ENCODE data around the gene FANK1. TPM values are rescaled to one million over a fixed set of nuclear protein-coding genes. Genes with fewer than 3 reads are reported as not detected.

FANK1 gene
- polyA plus RNA-seq, 4 donors = 8.0 to 11.0 (median 10.5) TPM

DNA sequence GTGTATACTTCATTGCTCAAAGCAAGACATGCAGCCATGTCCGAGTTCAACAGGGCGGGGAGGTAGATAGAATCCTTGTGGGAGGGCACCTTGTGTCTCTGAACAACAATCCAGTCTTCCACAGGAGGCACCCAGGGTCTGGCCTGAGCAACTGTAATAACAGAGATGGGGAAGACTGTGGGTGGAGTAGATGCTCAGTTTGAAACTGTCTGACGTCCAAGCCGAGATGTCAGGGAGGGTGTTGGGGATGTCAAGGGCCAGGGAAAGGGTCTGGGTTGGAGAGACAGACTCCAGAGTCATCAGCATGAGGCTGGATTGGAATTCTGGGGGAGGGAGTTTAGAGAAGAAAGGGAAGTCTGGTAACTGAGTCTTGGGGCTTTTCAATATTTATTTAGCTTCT is 88.0 kb downstream of the FANK1 start:
- DNase-seq (ENCODE audit: low read depth in 4 of 4, low spot score in 2 of 4) = no peak

DNA sequence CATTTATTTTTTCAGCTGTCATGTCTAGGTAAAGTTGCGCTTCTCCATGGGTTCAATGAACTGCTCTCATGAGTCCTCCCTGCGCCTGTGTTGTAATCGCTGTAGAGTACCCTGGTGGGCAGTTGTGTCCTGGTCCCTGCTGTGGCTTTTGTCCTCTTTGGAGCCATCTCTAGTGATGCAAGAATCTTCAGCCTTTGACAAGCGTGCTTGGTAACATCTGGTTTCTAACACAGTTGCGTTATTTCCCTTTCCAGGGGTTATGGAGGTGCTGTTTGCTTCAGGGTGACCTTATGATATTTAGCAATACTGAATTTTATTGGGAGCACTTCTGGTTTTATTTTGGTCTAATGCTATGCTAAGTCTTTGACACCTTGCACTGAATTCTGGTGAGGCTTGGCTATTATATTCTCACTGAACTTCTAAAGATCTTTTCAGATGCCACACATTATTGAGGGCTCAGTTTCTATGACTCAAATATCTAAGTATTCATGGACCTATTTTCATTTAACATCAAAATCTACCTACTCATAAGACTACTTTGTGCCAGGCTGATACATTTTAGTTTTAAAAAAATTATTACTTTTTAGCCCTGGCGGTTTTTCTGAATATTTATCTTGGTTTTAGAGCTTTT is 88.6 kb downstream of the FANK1 start:
- no peak for DNase-seq (ENCODE audit: low read depth in 4 of 4, low spot score in 2 of 4)

DNA sequence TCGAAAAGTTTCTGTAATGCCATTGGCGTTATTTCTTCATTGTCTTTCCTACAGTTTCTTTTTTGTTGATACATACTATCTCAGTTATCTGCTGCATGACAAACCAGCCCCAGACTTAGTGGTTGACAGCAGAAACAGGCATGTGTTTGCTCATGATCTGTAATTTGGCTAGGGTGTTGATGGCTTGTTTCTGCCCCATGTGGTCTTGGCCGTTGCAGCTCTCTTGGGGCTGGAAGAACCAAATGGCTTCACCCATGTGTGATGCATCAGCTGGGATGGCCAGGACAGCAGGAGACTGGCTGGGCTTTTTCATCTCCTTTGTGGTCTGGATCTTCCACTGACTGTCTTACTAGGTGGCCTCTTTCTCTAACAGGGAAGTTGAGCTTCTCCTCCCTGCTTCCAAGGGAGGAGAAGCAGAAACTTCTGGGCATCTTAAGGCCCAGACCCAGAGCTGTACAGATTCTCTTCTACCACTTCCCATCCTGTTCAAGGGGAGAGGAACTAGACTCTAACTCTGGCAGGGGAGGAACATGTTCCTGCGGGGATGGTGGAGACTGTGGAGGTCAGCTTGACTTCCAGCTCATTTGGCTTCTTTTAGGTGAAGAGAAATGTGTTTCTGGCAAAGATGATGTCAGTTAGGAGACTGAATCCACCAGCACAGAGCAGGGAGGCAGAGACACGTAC is 89.3 kb downstream of the FANK1 start:
- no peak for DNase-seq (ENCODE audit: low read depth in 4 of 4, low spot score in 2 of 4)

DNA sequence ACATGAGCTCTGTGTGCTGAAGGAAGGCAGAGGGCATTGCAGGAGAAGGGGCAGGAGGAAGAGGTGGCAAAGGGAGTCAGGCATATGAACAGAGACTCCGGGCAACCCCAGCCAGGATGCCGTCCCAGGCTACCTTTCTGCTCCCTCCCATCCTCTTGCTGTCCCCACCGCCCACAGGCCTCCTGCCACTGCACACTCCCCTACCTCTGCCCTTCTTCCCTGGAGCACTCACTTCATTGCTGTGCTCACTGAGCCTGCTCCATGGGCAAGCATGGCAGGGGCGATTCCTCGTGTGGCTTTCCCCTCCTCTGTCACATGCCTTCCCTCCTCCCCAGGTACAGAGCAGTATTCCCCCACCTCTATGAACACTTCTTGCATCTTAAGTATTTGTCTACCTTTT is 93.4 kb downstream of the FANK1 start:
- DNase-seq (ENCODE audit: low read depth in 4 of 4, low spot score in 2 of 4) = no peak

DNA sequence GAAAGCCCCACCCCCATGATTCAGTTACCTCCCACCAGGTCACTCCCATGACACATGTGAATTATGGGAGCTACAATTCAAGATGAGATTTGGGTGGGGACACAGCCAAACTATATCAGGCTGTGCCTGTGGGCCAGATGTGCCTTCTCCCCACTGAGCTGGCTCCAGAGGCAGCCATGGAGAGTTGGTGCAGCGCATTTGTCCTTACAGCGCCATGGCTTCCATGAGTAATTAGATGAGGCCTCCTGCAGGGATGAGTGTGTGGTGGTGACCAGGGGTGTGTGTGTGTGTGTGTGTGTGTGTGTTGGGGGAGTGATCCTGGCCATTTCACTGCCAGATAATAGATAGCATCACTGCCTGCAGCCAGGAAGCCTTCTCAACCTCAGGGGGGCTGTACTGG is 94.6 kb downstream of the FANK1 start:
- no peak for DNase-seq (ENCODE audit: low read depth in 4 of 4, low spot score in 2 of 4)

DNA sequence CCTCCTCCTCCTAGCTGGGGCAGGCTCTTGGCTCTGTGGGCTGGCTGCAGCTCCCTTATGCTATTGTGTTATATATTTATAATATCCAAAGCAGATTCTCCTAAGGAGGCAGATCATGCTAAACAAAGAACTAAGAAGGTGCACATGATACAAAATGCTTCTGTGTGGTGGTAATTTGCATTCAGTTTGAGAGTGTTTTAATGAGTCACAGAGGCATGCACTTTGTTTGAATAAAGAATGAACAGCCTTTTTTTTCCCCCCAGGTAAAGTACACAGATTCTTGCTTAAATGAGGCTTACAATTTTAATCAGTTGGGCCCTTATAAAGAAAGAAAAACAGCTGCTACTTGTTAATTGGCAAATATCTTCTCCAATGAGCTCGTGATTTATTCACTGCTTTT is 95.0 kb downstream of the FANK1 start:
- DNase-seq (ENCODE audit: low read depth in 4 of 4, low spot score in 2 of 4) = no peak

DNA sequence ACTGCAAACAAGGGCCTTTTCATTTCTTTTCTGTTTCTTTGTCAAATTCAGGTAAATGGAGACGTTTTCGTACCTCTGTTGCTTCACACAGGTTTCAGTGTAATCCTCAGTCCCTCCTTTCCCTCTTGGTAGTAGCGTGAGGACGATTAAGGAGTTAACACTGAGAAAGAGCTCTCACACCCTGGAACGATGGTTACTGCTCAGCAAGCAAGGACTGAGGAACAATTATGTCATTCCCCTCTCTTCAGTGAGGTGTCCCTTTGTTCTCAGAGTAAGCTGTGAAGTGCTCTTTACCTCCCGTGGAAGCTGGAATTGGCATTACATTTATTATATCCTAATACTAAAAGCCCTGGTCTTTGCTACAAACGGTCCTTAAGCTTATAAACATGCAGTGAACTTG is 95.9 kb downstream of the FANK1 start:
- DNase-seq (ENCODE audit: low read depth in 4 of 4, low spot score in 2 of 4) = no peak

DNA sequence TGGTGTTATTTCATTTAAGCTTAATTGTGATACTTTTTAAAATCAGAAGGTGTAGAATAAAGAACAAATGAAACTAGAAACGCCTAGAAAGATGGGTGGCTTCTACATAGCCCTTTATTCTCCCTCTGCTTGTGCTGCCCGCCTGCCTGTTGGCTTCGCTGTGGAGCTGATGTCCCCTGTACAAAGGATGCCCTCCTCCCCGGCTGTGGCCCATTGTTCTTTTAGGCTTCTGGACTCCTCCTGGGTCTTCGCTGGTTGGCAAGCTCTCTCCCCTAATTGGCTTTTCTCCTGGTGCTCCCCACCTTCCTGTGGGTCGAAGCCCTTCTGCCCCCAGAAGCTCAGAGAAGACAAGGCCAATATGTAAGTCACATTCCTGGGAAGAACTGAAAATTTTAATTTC is 98.2 kb downstream of the FANK1 start:
- no peak for DNase-seq (ENCODE audit: low read depth in 4 of 4, low spot score in 2 of 4)

DNA sequence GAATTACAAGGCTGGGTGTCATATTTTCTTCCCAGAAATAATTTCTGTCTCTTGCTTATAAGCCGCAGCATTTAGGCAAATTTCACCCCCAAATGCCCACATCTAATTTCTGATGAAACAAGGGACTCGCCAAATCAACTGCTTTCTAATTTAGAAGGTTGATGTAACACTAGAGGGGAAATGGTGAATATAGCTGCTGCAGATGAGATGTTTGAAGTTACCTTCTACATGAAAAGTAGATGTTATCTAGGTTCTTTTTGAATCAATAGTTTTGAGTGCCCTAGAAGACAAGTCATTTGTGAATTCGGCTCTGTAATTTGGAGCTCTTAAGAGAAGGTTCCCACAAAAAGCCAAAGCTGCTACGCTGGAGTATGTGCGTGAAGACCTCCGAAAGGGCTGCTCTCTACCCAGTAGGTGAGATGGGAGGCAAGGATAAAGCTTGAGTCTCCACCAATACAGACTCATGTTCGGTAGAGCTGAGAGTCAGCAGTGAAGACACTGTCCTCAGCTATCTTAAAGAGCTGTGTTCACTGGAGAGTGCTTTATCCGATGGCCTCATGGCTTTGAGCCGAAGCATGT is 99.5 kb downstream of the FANK1 start:
- DNase-seq (ENCODE audit: low read depth in 4 of 4, low spot score in 2 of 4) = no peak

DNA sequence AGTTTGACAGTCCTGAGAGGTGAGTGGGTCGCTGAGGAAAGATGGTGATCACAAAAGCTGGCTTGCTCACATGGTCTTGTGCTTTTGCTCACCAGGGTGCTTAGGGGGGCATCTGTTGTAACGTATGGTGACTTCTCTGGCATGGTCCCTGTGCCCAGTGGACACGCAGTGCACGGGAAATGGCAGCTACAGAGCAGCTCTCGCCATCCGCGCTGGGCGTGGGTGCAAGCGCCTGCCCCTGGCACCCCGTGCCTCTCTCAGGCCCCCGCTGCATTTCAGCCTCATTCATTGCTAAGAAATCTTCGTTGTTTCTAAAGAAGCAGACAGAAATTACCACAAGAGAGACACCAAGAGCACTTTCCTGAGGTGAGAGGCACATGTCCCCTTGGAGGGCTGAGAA is 101.2 kb downstream of the FANK1 start:
- DNase-seq (ENCODE audit: low read depth in 4 of 4, low spot score in 2 of 4) = no peak

DNA sequence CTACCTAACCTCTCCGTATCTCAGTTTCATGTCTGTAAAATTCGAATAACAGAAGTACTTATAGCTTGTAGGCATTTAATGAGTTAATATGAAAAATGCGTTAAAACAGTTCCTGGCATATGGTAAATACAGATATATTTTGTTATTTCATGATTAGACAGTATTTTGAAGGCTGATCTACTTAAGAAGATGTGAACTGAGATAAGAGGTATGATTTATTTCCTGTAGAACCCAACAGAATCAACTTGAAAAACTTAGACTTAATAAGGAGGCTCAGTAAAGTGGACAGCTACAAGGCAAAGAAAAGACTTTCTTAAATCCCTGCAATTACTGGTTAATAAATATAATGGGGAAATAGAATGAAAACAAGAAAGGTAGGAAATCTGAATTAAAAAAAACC is 103.3 kb downstream of the FANK1 start:
- no peak for DNase-seq (ENCODE audit: low read depth in 4 of 4, low spot score in 2 of 4)

DNA sequence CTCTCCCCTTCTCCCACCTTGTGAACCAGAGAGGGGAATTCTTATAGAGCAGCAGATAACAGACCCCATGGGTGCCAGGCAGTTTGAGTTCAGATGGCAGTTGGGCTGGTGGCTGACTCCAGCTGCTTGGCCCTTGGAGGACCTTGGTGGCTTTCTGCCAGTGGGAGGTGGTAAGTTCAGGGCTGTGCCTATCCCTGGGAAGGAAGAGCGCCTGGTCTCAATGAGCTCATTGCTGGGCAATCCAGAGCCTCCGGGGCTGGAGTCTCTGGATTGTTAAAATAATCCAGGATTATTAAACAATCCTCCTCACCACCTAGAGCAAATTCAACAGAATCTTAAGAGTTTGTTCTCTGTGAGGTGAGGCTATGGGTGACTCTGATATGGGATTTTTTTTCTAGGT is 105.2 kb downstream of the FANK1 start:
- DNase-seq (ENCODE audit: low read depth in 4 of 4, low spot score in 2 of 4) = no peak

DNA sequence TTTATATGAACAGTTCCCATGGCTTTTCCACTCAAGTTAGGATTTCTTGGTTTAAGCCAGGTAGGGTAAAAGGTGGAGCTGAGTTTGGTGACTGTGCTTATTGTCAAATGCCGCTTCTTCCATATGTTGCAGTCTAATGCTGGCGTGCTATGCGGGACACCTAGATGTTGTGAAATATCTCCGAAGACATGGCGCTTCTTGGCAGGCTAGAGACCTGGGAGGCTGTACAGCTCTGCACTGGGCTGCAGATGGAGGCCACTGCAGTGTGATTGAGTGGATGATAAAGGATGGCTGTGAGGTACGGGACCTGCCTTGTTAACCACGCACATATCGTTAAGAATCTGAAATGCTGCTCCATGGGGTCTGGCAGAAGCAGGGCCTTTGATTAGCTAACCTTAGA is 108.4 kb downstream of the FANK1 start:
- no peak for DNase-seq (ENCODE audit: low read depth in 4 of 4, low spot score in 2 of 4)

DNA sequence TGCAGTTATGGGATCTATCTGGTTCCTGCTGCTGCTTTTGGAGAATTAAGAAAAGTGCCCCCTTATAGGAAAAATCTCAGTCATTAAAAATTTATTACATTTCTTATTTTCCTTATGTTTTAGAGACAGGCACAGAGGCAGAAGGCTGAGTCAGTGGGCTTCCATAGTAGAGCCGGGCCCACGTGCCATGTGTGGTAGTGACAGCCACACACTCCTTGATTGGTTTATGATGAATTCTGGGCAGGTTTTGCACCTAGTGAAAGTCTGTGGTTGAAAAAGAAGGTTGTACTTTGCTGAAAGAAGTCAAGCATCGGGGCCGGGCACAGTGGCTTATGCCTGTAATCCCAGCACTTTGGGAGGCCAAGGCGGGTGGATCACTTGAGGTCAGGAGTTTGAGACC is 109.9 kb downstream of the FANK1 start:
- no peak for DNase-seq (ENCODE audit: low read depth in 4 of 4, low spot score in 2 of 4)

DNA sequence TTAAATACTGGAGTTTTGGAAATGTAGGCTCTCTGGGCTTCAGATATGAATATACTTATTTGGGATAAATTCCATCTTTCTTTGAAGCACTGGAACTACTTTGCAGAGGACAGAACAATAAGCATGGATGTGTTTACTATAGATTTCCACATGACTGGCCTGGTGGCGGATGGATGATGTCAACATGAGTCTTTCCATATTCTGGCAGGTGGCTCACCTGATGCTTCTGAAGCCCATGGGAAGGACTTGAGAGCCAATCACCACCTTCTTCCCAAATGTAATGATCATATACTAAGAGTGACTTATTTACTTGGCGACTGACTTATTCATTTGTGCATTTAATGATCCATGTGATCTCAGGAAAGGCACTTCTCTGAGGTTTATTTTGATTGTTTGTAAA is 110.5 kb downstream of the FANK1 start:
- no peak for DNase-seq (ENCODE audit: low read depth in 4 of 4, low spot score in 2 of 4)

DNA sequence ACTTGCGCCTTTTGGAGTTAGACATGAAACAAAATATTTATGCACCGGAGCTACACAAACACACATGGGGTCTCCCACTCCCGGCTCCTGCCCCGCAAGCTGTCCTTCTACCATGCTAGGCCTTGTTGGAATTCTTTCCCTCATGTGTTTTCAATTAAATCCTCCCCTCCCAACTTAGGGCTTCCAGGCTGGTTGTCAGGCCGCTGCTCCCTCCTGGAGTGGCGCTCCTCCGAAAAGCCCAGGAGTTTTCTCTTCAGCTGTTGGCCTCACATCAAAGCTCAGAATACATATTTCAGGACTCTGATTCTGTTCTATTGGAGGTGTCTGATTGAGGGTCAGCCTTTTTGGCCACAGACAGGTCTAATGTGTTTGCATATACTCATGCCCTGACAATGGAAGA is 113.3 kb downstream of the FANK1 start:
- DNase-seq (ENCODE audit: low read depth in 4 of 4, low spot score in 2 of 4) = no peak

DNA sequence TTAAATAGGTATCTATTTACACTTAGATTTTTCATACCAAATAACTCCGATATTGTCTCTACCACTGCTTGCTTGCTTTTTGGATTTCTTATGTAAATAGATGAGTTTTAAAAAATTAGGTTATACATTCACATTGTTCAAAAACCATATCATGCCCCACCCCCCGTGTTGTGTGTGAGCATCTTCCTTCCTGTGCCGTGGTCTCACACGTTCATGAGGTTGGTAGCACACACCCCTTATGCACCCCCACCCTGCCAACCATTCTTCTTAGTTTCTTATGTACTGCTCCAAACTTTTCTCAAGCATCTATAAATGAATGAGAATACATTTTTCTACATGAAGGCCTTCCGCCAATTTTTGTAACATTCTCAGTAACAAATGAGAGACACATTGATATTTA is 115.6 kb downstream of the FANK1 start:
- DNase-seq (ENCODE audit: low read depth in 4 of 4, low spot score in 2 of 4) = no peak

DNA sequence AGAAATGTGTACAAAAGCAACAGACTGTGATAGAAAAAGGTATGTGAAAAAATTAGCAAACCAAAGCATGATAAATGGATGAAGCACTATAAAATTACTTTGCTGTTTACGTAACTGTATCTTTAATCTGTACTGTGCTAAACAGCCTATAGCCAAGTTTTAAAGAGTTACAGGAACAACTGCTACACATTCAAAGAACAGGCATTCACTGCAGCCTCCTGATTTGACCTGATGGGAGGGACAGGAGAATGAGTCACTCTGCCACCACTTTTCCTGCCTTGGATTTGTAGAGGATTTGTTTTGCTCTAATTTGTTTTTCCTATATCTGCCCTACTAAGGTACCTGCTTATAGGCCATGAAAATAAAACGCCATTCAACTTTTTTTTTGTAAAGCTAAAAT is 116.1 kb downstream of the FANK1 start:
- DNase-seq (ENCODE audit: low read depth in 4 of 4, low spot score in 2 of 4) = no peak

DNA sequence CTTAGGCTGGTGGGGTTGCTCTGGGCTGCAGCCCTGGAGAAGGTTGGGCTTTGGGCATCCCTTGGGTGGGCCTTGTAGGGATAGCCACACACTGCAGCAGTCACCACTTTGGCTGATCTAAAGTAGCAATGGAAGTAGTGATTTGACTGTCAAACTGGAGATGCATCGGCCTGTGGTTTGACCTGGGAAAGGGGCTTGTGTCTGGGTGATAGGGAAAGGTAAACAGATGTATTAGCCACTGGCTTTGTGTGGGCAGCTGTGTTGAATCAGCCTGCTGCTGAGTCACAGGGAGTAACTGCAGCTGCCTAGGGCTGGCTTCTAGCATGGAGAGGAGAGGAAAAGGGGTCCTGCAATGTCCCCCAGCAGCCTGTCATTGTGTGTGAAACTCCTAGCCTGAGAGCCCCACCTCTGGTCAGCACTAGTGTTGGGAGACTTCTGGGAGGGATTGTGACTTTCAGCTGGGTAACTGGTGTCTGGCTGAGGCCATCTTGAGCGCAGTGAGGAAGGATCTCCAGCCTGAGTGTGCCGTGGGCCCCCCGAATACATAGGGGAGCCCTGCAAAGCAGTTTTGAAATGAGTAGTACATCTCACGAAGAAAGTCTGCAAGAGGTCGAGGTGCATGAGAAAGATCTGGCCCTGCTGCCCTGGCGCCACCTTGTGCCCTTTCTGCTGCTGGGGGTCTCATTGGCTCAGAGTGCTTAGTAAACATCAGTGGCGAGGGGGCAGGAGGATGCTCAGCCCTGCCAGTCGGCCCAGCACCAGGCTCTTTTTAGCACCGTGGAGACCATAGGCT is 117.3 kb downstream of the FANK1 start:
- DNase-seq (ENCODE audit: low read depth in 4 of 4, low spot score in 2 of 4) = no peak

DNA sequence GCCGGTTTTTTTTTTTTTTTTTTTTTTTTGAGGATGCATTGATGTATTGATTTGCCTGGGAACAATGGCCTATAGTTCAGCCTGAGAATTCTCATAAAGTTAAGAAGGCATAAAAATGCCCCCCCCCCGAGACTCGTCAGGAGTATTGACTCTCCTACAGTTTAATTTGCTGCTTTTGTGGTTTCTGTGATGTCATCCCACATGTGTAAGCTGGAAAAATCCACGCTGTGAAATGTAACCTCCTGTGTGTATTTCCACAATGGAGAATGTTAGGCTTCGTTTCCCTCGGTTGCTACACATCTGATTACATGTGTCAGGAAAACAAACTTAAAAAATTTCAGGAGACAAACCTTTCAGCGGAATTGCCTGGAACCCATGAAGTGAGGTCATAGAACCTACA is 117.9 kb downstream of the FANK1 start:
- DNase-seq (ENCODE audit: low read depth in 4 of 4, low spot score in 2 of 4) = no peak

DNA sequence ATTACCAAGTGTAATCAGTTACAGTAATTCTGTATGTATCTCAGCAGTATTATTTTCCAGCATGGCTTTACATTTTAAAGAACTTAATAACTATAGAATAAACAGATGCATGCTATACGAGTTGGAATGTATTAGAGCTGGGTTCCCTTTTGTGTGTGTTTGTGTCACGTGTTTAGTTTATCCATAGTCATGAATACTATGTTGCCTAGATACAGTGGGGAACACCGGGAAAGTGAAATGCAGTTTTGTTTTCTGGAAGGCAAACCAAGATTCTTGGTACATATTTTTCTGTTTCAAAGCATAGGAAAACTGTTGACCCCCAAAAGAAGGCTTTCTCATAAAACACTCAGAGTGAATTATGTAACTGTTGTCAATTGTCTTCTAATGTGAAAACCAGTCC is 119.0 kb downstream of the FANK1 start:
- no peak for DNase-seq (ENCODE audit: low read depth in 4 of 4, low spot score in 2 of 4)

All from left renal cortex interstitium (tissue), 4 donors.